Posterior cingulate gyrus (tissue), 11 donors: Measurements from ENCODE around the gene GP1BA.

Experiments used
- DNase-seq, 10 donors: peaks; one replicate each; pipeline versions ENCODE4 v3.0.0 to v3.0.0-alpha.2; 2020 to 2021; ENCODE audit warnings: mixed read lengths in 3 of 10
- intact Hi-C: fragments of 100-400 bp; cut with DNase I; formaldehyde crosslinking; loops from one replicate; pipeline ENCODE4 v1.15.1; 2023

The GP1BA gene

GRCh38 chr17:4931963-4932362 is at the start of gene GP1BA:
Gene GP1BA, plus strand, starts transcription at chr17:4932277. Its CDS starts 328 bp downstream, at chr17:4932605.
- DNase-seq, result peak in 2 of 10 donors; percentile 39 to 41
- intact Hi-C loops, result no loop called here

- intact Hi-C loops, result no loop called here
- DNase-seq, result peak in 1 of 10 donors; percentile 22
Measured at GRCh38 chr17:4884489-4884888, 47.6 kb upstream of the GP1BA start.

GRCh38 chr17:4886830-4887229 is 45.2 kb upstream of the GP1BA start:
- peak in 2 of 10 donors; percentile 32 to 84 for DNase-seq
- intact Hi-C loops, result loop anchor here (5.0 kb wide), 1 partner anchor 160 kb away; no protein-coding TSS in a partner anchor

- no peak for DNase-seq
- intact Hi-C loops, result loop anchor here (5.0 kb wide), 1 partner anchor 160 kb away; no protein-coding TSS in a partner anchor
Measured at GRCh38 chr17:4887581-4887980, 44.5 kb upstream of the GP1BA start.

- intact Hi-C loops, result no loop called here
Measured at GRCh38 chr17:4891411-4892410, 40.4 kb upstream of the GP1BA start.

GRCh38 chr17:4892499-4893221 is 39.4 kb upstream of the GP1BA start:
- DNase-seq, result peak in 2 of 10 donors; percentile 62 to 72
- intact Hi-C loops, result no loop called here

More at GRCh38 chr17:4891411-4892410, 40.4 kb upstream of the GP1BA start:
- DNase-seq, result peak in 2 of 10 donors; percentile 59 to 80

- DNase-seq, result peak in 2 of 10 donors; percentile 36 to 55
Measured at GRCh38 chr17:4893272-4893671, 38.8 kb upstream of the GP1BA start.

GRCh38 chr17:4893721-4894560 is 38.1 kb upstream of the GP1BA start:
- peak in 2 of 10 donors; percentile 56 to 73 for DNase-seq
- intact Hi-C loops, result no loop called here

More at GRCh38 chr17:4893272-4893671, 38.8 kb upstream of the GP1BA start:
- intact Hi-C loops, result no loop called here

- intact Hi-C loops, result loop anchor here (5.0 kb wide), 1 partner anchor 188 kb away; no protein-coding TSS in a partner anchor
- DNase-seq, result peak in 2 of 10 donors; percentile 27 to 62
Measured at GRCh38 chr17:4895121-4895520, 37.0 kb upstream of the GP1BA start.

- DNase-seq, result peak in 2 of 10 donors; percentile 68 to 75
- intact Hi-C loops, result loop anchor here (5.0 kb wide), 1 partner anchor 188 kb away; no protein-coding TSS in a partner anchor
Measured at GRCh38 chr17:4895657-4896331, 36.3 kb upstream of the GP1BA start.

- peak in 2 of 10 donors; percentile 53 to 59 for DNase-seq
- intact Hi-C loops, result loop anchor here (5.0 kb wide), 1 partner anchor 189 kb away; no protein-coding TSS in a partner anchor
Measured at GRCh38 chr17:4896332-4897197, 35.5 kb upstream of the GP1BA start.

- intact Hi-C loops, result loop anchor here (5.0 kb wide), 1 partner anchor 190 kb away; no protein-coding TSS in a partner anchor
- peak in 1 of 10 donors; percentile 73 for DNase-seq
Measured at GRCh38 chr17:4897198-4897687, 34.8 kb upstream of the GP1BA start.

GRCh38 chr17:4897785-4898184 is 34.3 kb upstream of the GP1BA start:
- intact Hi-C loops, result loop anchor here (5.0 kb wide), 1 partner anchor 190 kb away; no protein-coding TSS in a partner anchor
- DNase-seq, result peak in 1 of 10 donors; percentile 22

GRCh38 chr17:4898351-4898750 is 33.7 kb upstream of the GP1BA start:
- intact Hi-C loops, result loop anchor here (5.0 kb wide), 1 partner anchor 191 kb away; no protein-coding TSS in a partner anchor

GRCh38 chr17:4898927-4899326 is 33.1 kb upstream of the GP1BA start:
- intact Hi-C loops, result loop anchor here (5.0 kb wide), 1 partner anchor 192 kb away; no protein-coding TSS in a partner anchor
- DNase-seq, result peak in 2 of 10 donors; percentile 74 to 88

More at GRCh38 chr17:4898351-4898750, 33.7 kb upstream of the GP1BA start:
- DNase-seq, result peak in 2 of 10 donors; percentile 55 to 82

- peak in 9 of 10 donors; percentile 41 to 97 (median 81) for DNase-seq
- intact Hi-C loops, result loop anchor here (5.0 to 10.0 kb wide), 4 partner anchors 65 to 192 kb away; partner anchors contain the start of genes GLTPD2, MED11, SPAG7 and VMO1
Measured at GRCh38 chr17:4899341-4900230, 32.5 kb upstream of the GP1BA start, which contains the start of gene C17orf107. Gene C17orf107, plus strand, starts transcription at chr17:4899536. Its CDS starts 227 bp downstream, at chr17:4899763.
